Measurements from ENCODE around the gene DNM3. TPM values are rescaled to one million over a fixed set of nuclear protein-coding genes. Genes with fewer than 3 reads are reported as not detected.
"Not testable (repeated sequence)": the region's sequence is repeated elsewhere in the genome, so short reads cannot be mapped to it uniquely, and the experiment has no call there.

The DNM3 gene
- total RNA-seq, 1 donor from 2014 or later: 1.7 TPM

DNA sequence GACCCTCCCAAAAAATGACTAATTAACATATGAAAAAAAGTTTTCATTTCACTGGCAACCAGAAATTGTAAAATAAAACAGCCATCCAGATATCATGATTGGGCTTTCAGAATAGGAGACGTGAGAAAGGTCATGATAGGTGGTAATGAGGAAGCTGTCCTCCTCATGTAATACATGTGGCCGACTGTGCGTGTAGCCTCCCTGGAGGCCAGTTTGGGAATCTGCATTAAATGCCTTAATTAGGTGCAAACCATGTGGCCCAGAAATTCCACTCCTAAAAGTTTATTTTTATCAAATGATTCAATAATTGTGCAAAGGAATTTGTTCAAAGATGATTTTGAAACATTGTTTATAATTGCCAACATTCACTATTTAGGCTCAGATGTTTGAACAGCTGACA is 451.5 kb downstream of the DNM3 start:
- intact Hi-C loops (cut with DNase I): no loop called here
- no peak for ATAC-seq (ENCODE audit: poor library complexity)
- DNase-seq: no peak

GRCh38 chr1:172293429-172293828 is 452.1 kb downstream of the DNM3 start:
- no peak for ATAC-seq (ENCODE audit: poor library complexity)
- DNase-seq: no peak
- intact Hi-C loops (cut with DNase I): no loop called here

GRCh38 chr1:172298141-172298540 is 456.8 kb downstream of the DNM3 start:
- intact Hi-C loops (cut with DNase I): no loop called here
- DNase-seq: no peak
- ATAC-seq (ENCODE audit: poor library complexity): no peak

- intact Hi-C loops (cut with DNase I): no loop called here
- DNase-seq: no peak
- no peak for ATAC-seq (ENCODE audit: poor library complexity)
Measured at GRCh38 chr1:172298911-172299310, 457.6 kb downstream of the DNM3 start.

DNA sequence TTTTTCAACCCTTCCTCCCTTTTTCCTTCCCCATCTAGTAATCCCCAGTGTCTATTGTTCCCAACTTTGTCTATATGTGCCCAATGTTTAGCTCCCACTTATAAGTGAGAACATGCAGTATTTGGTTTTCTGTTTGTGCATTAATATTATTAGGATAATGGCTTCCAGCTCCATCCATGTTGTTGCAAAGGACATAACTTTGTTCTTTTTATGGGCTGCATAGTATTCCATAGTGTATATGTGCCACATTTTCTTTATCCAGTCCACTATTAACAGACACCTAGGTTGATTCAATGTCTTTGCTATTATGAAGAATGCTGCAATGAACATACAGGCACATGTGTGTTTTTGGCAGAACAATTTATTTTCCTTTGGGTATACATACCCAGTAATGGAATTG is 458.2 kb downstream of the DNM3 start:
- intact Hi-C loops (cut with DNase I): no loop called here
- ATAC-seq (ENCODE audit: poor library complexity) (no peak), DNase-seq (no peak)

GRCh38 chr1:172307508-172307907 is 466.2 kb downstream of the DNM3 start:
- DNase-seq; ATAC-seq (ENCODE audit: poor library complexity); intact Hi-C loops (cut with DNase I): not testable (repeated sequence)

- DNase-seq (no peak), ATAC-seq (ENCODE audit: poor library complexity) (no peak)
- intact Hi-C loops (cut with DNase I): no loop called here
Measured at GRCh38 chr1:172308142-172308541, 466.8 kb downstream of the DNM3 start.

- DNase-seq: no peak
- intact Hi-C loops (cut with DNase I): no loop called here
- ATAC-seq (ENCODE audit: poor library complexity): no peak
Measured at GRCh38 chr1:172308577-172308976, 467.3 kb downstream of the DNM3 start.

DNA sequence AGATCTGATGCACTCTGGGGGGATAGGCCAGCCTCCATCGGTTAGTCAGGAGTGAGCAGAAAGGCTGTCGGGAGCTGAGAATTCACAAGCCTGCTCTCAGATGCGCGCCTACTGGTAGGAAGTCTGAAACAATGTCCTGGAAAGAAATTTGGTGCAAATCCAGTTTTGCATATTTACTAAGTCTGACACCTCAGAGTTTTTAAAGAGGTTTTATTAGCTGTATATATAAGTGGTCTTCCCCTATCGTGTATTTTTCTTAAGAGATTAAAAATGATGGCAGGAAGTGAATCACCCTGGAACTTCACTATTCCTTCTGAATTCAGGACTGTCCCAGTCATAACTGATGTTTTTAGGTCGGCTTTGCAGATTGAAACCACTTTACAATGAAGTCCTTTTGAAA is 479.4 kb downstream of the DNM3 start:
- peak; percentile 22 for ATAC-seq (ENCODE audit: poor library complexity)
- no peak for DNase-seq
- intact Hi-C loops (cut with DNase I): no loop called here

DNA sequence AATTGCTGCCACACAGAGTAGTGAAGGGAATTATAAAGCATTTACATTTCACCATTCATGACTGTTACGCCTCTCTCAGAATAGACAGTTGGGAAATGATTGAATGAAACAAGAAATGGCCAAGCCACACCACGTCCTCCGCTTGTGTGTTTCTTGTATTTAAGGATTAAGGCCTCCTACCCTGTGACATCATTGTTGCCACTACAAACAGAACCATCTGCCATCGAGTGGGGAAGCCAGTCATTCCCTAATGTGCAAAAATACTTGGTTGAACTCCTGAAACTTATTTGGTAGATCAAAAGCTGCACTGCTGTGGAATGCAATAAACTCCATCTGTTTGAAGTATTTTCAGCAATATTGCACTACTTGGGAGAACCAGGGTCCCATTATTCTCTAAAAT is 480.2 kb downstream of the DNM3 start:
- ATAC-seq (ENCODE audit: poor library complexity) (peak; percentile 51), DNase-seq (no peak)
- intact Hi-C loops (cut with DNase I): no loop called here

DNA sequence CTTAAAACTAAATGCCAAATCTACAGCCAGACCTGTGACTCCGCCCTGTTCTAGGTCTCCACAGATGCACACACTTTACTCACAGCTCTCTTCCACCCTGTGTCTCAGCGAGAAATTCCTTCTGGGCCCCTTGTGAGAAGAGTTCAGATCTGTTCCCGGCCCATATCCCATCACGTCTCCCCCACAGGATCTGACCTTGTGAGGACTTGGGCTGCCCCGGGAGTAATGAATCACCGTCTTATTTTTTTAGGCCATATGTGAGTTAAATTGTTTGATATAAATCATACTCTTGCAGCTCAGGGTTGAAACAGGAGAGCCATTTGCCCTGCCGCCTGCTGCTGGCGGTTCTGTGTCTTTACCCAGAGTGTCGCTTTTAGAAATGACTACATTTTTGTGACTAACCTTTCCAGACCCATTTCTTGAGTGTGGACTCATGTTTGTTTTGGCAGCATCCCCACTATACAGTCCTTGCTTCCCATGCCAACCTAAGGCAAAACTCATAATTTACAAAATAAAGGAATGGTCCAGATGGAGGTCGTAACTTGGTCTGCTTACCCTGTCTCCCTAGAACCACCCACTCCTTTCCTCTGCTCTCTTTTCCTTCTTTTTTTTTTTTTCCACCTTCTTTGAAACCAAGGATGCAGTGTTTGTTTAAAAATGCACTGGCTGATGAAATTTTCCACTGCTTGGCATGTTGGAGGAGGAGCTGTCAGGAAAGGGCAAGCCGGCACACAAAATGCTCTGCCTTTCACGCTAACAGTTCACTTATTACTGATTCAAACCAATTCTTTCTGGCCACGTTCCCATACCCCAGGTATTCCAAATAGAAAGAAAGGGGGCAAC is 481.1 kb downstream of the DNM3 start:
- intact Hi-C loops (cut with DNase I): no loop called here
- DNase-seq (peak; percentile 42), ATAC-seq (ENCODE audit: poor library complexity) (peak; percentile 90)

DNA sequence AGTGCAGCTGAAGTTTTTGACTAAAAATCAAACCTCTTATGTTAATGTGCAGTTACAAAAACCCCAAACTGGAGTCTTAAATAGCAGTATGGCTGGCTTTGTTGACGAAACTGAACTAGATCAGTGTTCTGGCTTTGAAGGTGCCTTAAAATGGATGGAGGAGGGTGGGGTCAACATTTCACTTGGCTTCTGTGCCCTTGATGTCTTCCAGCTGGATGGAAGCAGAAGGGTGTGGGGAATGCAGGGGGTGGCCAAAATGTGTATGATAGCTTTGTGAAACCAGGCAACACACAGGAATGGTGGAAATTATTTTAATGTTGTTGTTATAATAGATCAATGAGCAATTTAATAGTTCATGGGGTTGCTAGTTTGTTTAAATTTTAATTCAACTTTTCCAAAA is 482.4 kb downstream of the DNM3 start:
- DNase-seq (no peak), ATAC-seq (ENCODE audit: poor library complexity) (peak; percentile 44)
- intact Hi-C loops (cut with DNase I): no loop called here

GRCh38 chr1:172324086-172324485 is 482.8 kb downstream of the DNM3 start:
- no peak for DNase-seq
- intact Hi-C loops (cut with DNase I): no loop called here
- ATAC-seq (ENCODE audit: poor library complexity): no peak

DNA sequence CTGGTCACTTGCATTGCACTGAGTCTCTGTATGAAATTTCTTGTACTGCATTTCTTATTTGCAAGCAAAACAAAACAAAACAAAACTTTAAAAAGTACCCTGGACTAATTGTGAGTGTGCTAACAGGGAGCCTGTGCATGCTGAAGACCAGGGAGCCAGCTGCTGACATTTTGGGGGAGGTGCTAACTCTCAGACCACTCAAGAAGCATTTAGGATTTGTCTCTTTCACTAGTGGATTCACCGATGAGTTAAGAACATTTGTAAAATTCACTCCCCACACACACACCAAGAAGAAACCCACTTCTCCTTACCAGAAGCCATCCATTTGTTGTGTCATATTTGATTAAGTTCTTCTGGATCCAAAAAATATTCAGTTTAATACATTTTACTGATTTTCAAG is 483.5 kb downstream of the DNM3 start:
- intact Hi-C loops (cut with DNase I): no loop called here

DNA sequence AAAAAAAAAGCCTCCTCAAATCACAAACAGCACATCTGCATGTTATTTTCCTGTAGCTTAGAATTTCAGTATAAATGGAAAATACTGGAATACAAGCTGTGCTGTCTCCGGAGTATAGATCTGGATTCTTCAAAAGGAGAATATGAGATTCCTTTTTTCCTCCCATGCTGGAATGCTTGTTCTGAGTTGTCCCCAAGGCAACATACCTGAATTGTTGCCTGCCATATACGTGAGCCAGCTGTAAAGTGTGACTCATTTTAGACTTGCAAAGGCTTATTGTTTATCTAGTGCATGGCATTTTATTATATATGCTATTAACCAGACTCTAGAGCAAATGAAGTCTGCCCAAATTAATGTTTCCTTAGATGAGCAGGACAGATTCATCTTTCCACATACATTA is 484.2 kb downstream of the DNM3 start:
- ATAC-seq (ENCODE audit: poor library complexity) (no peak), DNase-seq (no peak)
- intact Hi-C loops (cut with DNase I): no loop called here

More for the DNA sequence above, 483.5 kb downstream of the DNM3 start:
- DNase-seq (no peak), ATAC-seq (ENCODE audit: poor library complexity) (no peak)

- intact Hi-C loops (cut with DNase I): no loop called here
- DNase-seq: no peak
- ATAC-seq (ENCODE audit: poor library complexity): no peak
Measured at GRCh38 chr1:172326136-172326535, 484.8 kb downstream of the DNM3 start.

DNA sequence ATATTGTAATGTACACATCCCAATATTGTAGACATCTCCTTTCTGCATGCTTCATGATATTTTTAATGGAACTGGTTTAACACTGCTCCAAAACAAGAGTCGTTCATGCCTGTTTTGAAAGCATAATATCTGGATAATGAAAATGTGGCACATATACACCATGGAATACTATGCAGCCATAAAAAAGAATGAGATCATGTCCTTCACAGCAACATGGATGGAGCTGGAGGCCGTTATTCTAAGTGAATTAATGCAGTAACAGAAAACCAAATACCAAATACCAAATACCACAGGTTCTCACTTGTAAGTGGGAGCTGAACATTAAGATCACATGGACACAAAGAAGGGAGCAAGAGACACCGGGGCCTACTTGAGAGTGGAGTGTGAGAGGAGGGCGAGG is 487.0 kb downstream of the DNM3 start:
- ATAC-seq (ENCODE audit: poor library complexity) (no peak), DNase-seq (no peak)
- intact Hi-C loops (cut with DNase I): no loop called here

DNA sequence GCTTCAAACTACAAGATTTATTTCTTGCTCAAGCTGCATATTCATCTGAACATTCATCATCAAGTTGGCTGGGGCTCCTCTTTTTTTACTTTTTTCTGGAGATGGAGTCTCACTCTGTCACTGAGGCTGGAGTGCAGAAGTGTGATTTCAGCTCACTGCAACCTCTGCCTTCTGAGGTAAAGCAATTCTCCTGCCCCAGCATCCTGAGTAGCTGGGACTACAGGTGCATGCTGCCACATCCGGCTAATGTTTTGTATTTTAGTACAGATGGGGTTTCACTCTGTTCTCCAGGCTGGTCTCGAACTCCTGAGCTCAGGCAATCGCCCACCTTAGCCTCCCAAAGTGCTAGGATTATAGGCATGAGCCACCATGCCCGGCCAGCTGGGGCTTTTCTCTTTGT is 490.9 kb downstream of the DNM3 start:
- ATAC-seq (ENCODE audit: poor library complexity) (no peak), DNase-seq (no peak)
- intact Hi-C loops (cut with DNase I): no loop called here

DNA sequence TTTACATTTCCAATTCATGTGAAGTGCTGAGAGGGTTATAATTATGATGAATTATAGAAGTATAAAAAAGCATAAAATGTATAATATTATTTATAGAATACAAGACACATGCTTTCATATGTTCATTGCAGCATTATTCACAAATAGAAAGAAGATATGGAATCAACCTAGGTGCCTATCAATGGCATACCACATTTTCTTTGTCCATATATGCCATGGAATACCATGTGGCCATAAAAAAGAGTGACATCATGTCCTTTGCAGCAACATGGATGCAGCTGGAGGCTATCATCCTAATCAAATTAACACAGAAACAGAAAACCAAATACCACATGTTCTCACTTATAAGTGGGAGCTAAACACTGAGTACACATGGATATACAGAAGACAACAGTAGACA is 494.1 kb downstream of the DNM3 start:
- intact Hi-C loops (cut with DNase I): no loop called here
- ATAC-seq (ENCODE audit: poor library complexity): no peak
- no peak for DNase-seq

- intact Hi-C loops (cut with DNase I): no loop called here
- DNase-seq (no peak), ATAC-seq (ENCODE audit: poor library complexity) (no peak)
Measured at GRCh38 chr1:172338295-172338735, 497.0 kb downstream of the DNM3 start.

DNA sequence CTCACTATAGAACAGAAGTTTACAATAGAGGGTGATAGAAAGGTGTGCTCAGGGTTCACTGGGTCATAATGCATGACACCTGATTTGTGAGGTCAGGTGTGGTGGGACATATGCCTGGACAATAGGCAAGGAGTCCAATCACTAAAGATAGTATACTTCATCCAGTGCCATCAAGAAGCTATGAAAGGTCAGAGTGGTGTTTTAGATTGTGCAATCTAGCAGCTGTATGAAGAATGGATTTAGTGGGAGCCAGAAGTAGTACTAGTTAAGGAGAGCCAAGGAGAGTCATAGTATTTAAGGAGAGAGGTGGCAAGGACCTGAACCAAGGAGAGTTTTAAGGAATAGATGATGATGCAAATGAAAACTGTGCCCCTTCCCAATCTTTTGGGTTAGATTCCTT is 498.5 kb downstream of the DNM3 start:
- intact Hi-C loops (cut with DNase I): no loop called here
- ATAC-seq (ENCODE audit: poor library complexity) (no peak), DNase-seq (no peak)
